GM12878 (cell line): ENCODE results near the gene IER3IP1. TPM values are rescaled to one million over a fixed set of nuclear protein-coding genes. Genes with fewer than 3 reads are reported as not detected.

Source experiments
- ATAC-seq: fragments of 200-7000 bp; cut with Tn5 transposase; 3 replicates; pipeline ENCODE4 v1.9.1; 2020; ENCODE audit warnings: mild to moderate bottlenecking, moderate library complexity
- BruUV-seq: library from RNA; stranded (reverse); fragments of 400-500 nt; replicated peaks from 2 replicates; lab custom pipeline; 2021; lab: Mats Ljungman, UMichigan
- CTCF ChIA-PET: fragments of 300-600 bp; sonication (Branson Sonifier 250); formaldehyde crosslinking; extraction: SDS; loops from one replicate; lab custom pipeline; 2021; ENCODE audit warnings: inconsistent platforms; lab: Yijun Ruan, JAX
- POLR2A ChIA-PET: fragments of 350-600 bp; formaldehyde crosslinking; extraction: SDS; loops from one replicate; lab custom pipeline; 2021; ENCODE audit warnings: inconsistent platforms; lab: Charles Lee
- RAD21 ChIA-PET: fragments of 300-600 bp; sonication (Branson Sonifier 250); formaldehyde crosslinking; loops from one replicate; lab custom pipeline; 2023; ENCODE audit warnings: antibody characterized with exemption; ENCODE audit not compliant: unreplicated experiment; lab: Charles Lee
- SMC1A ChIA-PET: fragments of 300-600 bp; sonication (Branson Sonifier 250); formaldehyde crosslinking; loops from one replicate; lab custom pipeline; 2023; ENCODE audit not compliant: unreplicated experiment, uncharacterized antibody; lab: Charles Lee
- DNase-seq: peaks from one replicate; pipeline ENCODE4 v3.0.0-alpha.2; 2011; ENCODE audit warnings: low read depth, low spot score
- FAIRE-seq: peaks from 3 replicates; lab custom pipeline; 2011; peaks lifted over from hg19 to GRCh38; lab: Jason Lieb, UNC
- H2AFZ ChIP-seq: 2 replicates; pipeline ENCODE4 v1.6.0; 2011; ENCODE audit warnings: low read depth, low read length, control low read depth; ENCODE audit not compliant: control insufficient read depth
- H3K27ac ChIP-seq: 2 replicates; pipeline ENCODE4 v1.5.1; 2011; ENCODE audit warnings: control low read depth; ENCODE audit not compliant: control insufficient read depth, insufficient read depth
- H3K27me3 ChIP-seq, 2 experiments: replicated peaks in 1 of 2; 2 replicates each; pipeline versions ENCODE4 v1.6.0 to v1.6.1; 2011; ENCODE audit warnings: low read length in 1 of 2; ENCODE audit not compliant: control insufficient read depth in 2 of 2, insufficient read depth in 2 of 2
- H3K36me3 ChIP-seq, 2 experiments: 2 replicates each; pipeline ENCODE4 v1.5.1; 2011; ENCODE audit warnings: low read length in 1 of 2; ENCODE audit not compliant: control insufficient read depth in 2 of 2, insufficient read depth in 2 of 2
- H3K4me1 ChIP-seq: 2 replicates; pipeline ENCODE4 v1.6.1; 2011; ENCODE audit warnings: mild to moderate bottlenecking, low read length, moderate library complexity, mixed read lengths; ENCODE audit not compliant: control insufficient read depth, insufficient read depth
- H3K4me2 ChIP-seq: 2 replicates; pipeline ENCODE4 v1.6.0; 2011; ENCODE audit warnings: control low read depth; ENCODE audit not compliant: control insufficient read depth, insufficient read depth
- H3K4me3 ChIP-seq: fragments of 200-600 bp; sonication (generic); 2 replicates; pipeline ENCODE4 v1.5.1; 2016
- H3K79me2 ChIP-seq: 2 replicates; pipeline ENCODE4 v1.6.0; 2011; ENCODE audit warnings: low read length; ENCODE audit not compliant: control insufficient read depth, insufficient read depth
- H3K9ac ChIP-seq: 2 replicates; pipeline ENCODE4 v1.8.0; 2011; ENCODE audit warnings: low read length, control low read depth, mixed read lengths; ENCODE audit not compliant: control insufficient read depth, insufficient read depth
- H3K9me3 ChIP-seq: replicated peaks from 3 replicates; pipeline ENCODE4 v1.5.1; 2011; ENCODE audit warnings: mild to moderate bottlenecking, low read length; ENCODE audit not compliant: control insufficient read depth, insufficient read depth
- H4K20me1 ChIP-seq: 2 replicates; pipeline ENCODE4 v1.6.0; 2011; ENCODE audit not compliant: control insufficient read depth, insufficient read depth
- MLLT1 ChIP-seq: fragments of 450-650 bp; IDR thresholded peaks from 2 replicates; pipeline ENCODE4 v1.6.1; 2016; ENCODE audit warnings: mild to moderate bottlenecking
- MTA2 ChIP-seq: fragments of 450-650 bp; IDR thresholded peaks from 2 replicates; pipeline ENCODE4 v1.6.1; 2016; ENCODE audit warnings: low read depth, mild to moderate bottlenecking, moderate library complexity
- SMAD5 ChIP-seq: IDR thresholded peaks from 2 replicates; pipeline ENCODE4 v1.6.1; 2016; ENCODE audit warnings: antibody characterized with exemption, low read depth
- SMC3 ChIP-seq: IDR thresholded peaks from 2 replicates; pipeline ENCODE4 v1.6.1; 2011; ENCODE audit warnings: low read length, improper control_type of control experiment, borderline replicate concordance
- ZNF687 ChIP-seq: fragments of 450-650 bp; IDR thresholded peaks from 2 replicates; pipeline ENCODE4 v1.6.1; 2017; ENCODE audit warnings: mild to moderate bottlenecking, moderate library complexity
- WGBS: methylation state at CpG from one replicate; pipeline ENCODE4 v1.1.6; 2016; ENCODE audit warnings: low lambda C conversion rate; ENCODE audit not compliant: insufficient replicate concordance, insufficient coverage; ENCODE audit errors: missing lambda C conversion rate; 5-methylcytosine and 5-hydroxymethylcytosine counted together
- in situ Hi-C: fragments of 300-500 bp; cut with MboI; formaldehyde crosslinking; loops from 9 replicates; pipeline ENCODE4 v1.14.3; 2018; ENCODE audit warnings: mixed read lengths
- intact Hi-C: fragments of 100-400 bp; cut with micrococcal nuclease; formaldehyde crosslinking; loops from one replicate; pipeline ENCODE4 v1.14.2; 2022; ENCODE audit not compliant: unreplicated experiment
- polyA plus RNA-seq, 11 experiments: library from polyadenylated mRNA; depleted of rRNA in 4 of 11; unstranded in 6 of 11; stranded (reverse) in 5 of 11; fragments of >200 nt; fragmentation: Nextera tagmentation in 4 of 11; fragmentation: Illumina TruSeq in 1 of 11; extraction: Ambion mirVana in 4 of 11; extraction: Trizol in 1 of 11; gene quantifications; 1 replicate in 1 of 11; 2 replicates in 10 of 11; pipeline versions ENCODE4 v1.2.1 to v1.2.3, GENCODE V29; 2011 to 2016; ENCODE audit warnings: inconsistent platforms in 2 of 11, missing spikeins in 2 of 11, low read depth in 1 of 11
- total RNA-seq, 4 experiments: library from RNA; depleted of rRNA in 3 of 4; stranded (reverse); fragments of >200 nt in 3 of 4; fragmentation: Illumina TruSeq in 1 of 4; extraction: Trizol in 1 of 4; gene quantifications; 2 replicates each; pipeline versions ENCODE4 v1.2.1 to v1.2.3, GENCODE V29; 2013 to 2021

IER3IP1 gene
- total and polyA plus RNA-seq, 10 of the 15 experiments (the other 5 are each of a cell fraction or from before 2014, with no cell fraction given): 7.9 to 40.9 (median 28.1) TPM

GRCh38 chr18:47204908-47205522 lies 28.9 kb upstream of the IER3IP1 start (continued):
- no peak for TF ChIP-seq MLLT1
- TF ChIP-seq SMC3: peak; percentile 96

GRCh38 chr18:47203626-47204464 lies 27.7 kb upstream of the IER3IP1 start:
- peak; percentile 31 for FAIRE-seq
- WGBS: 26% methylated on average over 3 of the region's 3 CpGs

More at GRCh38 chr18:47203626-47204464, 27.7 kb upstream of the IER3IP1 start:
- BruUV-seq: no TSS peak
- no peaks in the 10 kb centered on the region for H3K9me3 ChIP-seq
- no peak overlapping the region for H3K27ac ChIP-seq
- ChIA-PET SMC1A (interaction anchor here (1.0 to 2.4 kb wide), 12 partner anchors 9 to 157 kb away, joined by 3 to 47 read pairs (median 4); partner anchors contain the start of gene HDHD2), CTCF (interaction anchor here (1.2 to 5.4 kb wide), 17 partner anchors 8 to 649 kb away, joined by 3 to 56 read pairs (median 6); no protein-coding TSS in a partner anchor), RAD21 (interaction anchor here (1.0 to 4.0 kb wide), 6 partner anchors 90 to 155 kb away, joined by 3 to 21 read pairs (median 7); no protein-coding TSS in a partner anchor), POLR2A (interaction anchor here (0.6 to 0.8 kb wide), 2 partner anchors 11 to 1066 kb away, joined by 3 read pairs; no protein-coding TSS in a partner anchor)
- ATAC-seq: no peak
- H4K20me1 ChIP-seq: no peaks in the 10 kb centered on the region
- intact Hi-C loops (no loop called here), in situ Hi-C loops (no loop called here)
- no peak for TF ChIP-seq ZNF687
- TF ChIP-seq SMAD5: no peak
- no peak for TF ChIP-seq MTA2
- no peaks in the 10 kb centered on the region for H3K4me1 ChIP-seq
- no peak overlapping the region for H3K9ac ChIP-seq
- no peak overlapping the region for H3K4me2 ChIP-seq
- peaks cover 0 to 1% of the 10 kb centered on the region in 2 experiments; a peak in 3 of 4 replicates for H3K27me3 ChIP-seq
- H3K36me3 ChIP-seq: no peaks in the 10 kb centered on the region
- H3K4me3 ChIP-seq: no peak overlapping the region
- H3K79me2 ChIP-seq: no peaks in the 10 kb centered on the region
- no peak for DNase-seq
- H2AFZ ChIP-seq: no peak overlapping the region
